Measurements from ENCODE around the gene C1QL4. TPM values are rescaled to one million over a fixed set of nuclear protein-coding genes. Genes with fewer than 3 reads are reported as not detected.

Gene C1QL4
- total RNA-seq, 1 experiment from 2014 or later, result not detected

DNA sequence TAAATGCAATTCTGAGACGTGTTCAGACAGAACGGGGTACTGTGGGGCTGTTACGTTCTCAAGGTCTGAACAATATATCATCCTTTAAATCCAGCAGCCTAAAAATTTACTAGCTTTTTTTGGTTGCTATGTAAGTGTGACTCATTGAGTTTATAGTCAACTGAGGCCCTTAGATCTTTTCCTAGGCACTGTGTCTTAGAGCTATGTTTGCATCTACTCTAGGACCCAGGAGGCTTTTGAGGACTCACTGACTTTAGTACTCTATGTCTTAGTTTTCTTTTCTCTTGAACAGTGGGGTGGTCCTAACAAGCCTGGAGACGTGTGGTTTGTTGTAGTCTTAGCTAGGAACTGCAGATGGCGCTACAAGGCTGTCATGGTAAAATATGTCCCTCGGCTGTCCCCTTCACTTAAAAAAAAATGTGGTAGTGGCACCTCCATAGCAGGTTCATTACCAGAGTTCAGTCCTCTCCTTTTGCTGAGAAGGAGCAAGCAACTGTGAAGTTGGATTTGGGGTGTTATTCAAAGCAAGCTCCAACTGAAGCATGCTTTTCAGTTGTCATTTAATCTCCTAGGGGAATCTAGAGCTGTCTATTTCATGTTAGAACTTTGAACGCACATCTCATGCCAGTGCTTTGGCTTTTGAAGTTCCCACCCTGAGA lies 21.6 kb upstream of the C1QL4 start:
- no peaks in the 10 kb centered on the region for H3K27me3 Mint-ChIP-seq (ENCODE audit: insufficient read depth, unreplicated experiment)
- ChIA-PET POLR2A (interaction anchor here (0.6 to 4.3 kb wide), 19 partner anchors 8 to 858 kb away, joined by 3 to 45 read pairs (median 4); partner anchors contain the start of genes MCRS1, SPATS2, TROAP and TUBA1B), CTCF (interaction anchor here (0.5 to 14.4 kb wide), 60 partner anchors 7 to 587 kb away, joined by 3 to 288 read pairs (median 4); partner anchors contain the start of genes DNAJC22, MCRS1, PRPH and SPATS2)
- no peaks in the 10 kb centered on the region for H3K9me3 Mint-ChIP-seq (ENCODE audit: unreplicated experiment)
- H3K4me3 Mint-ChIP-seq (ENCODE audit: unreplicated experiment), result no peak overlapping the region
- BruUV-seq (replicated peaks), result no TSS peak
- peak; percentile 93 for TF ChIP-seq CTCF (IDR thresholded peaks at IDR 0.05; ENCODE audit: unreplicated experiment)
- peak; percentile 72 for DNase-seq (ENCODE audit: unreplicated experiment)
- intact Hi-C loops (cut with micrococcal nuclease), result loop anchor here (1.0 to 5.0 kb wide), 4 partner anchors 156 to 222 kb away; partner anchors contain the start of gene MCRS1
- H3K27ac Mint-ChIP-seq (ENCODE audit: low read depth, unreplicated experiment), result peak overlapping the region; percentile 57
- H3K36me3 Mint-ChIP-seq (ENCODE audit: insufficient read depth, unreplicated experiment), result no peaks in the 10 kb centered on the region
- H3K4me1 Mint-ChIP-seq (ENCODE audit: insufficient read depth, unreplicated experiment), result peaks cover 25% of the 10 kb centered on the region

- TF ChIP-seq CTCF (IDR thresholded peaks at IDR 0.05; ENCODE audit: unreplicated experiment), result peak; percentile 34
- peaks cover 25% of the 10 kb centered on the region for H3K4me1 Mint-ChIP-seq (ENCODE audit: insufficient read depth, unreplicated experiment)
- no peaks in the 10 kb centered on the region for H3K9me3 Mint-ChIP-seq (ENCODE audit: unreplicated experiment)
- ChIA-PET CTCF (interaction anchor here (0.6 to 14.4 kb wide), 29 partner anchors 9 to 390 kb away, joined by 3 to 288 read pairs (median 5); partner anchors contain the start of genes DNAJC22, MCRS1, PRPH and SPATS2), POLR2A (interaction anchor here (0.9 to 4.3 kb wide), 5 partner anchors 10 to 223 kb away, joined by 3 to 45 read pairs (median 4); partner anchors contain the start of genes SPATS2 and TROAP)
- peak; percentile 62 for DNase-seq (ENCODE audit: unreplicated experiment)
- intact Hi-C loops (cut with micrococcal nuclease), result loop anchor here (1.0 to 5.0 kb wide), 2 partner anchors 69 to 210 kb away; partner anchors contain the start of gene MCRS1
- no peaks in the 10 kb centered on the region for H3K27me3 Mint-ChIP-seq (ENCODE audit: insufficient read depth, unreplicated experiment)
- H3K27ac Mint-ChIP-seq (ENCODE audit: low read depth, unreplicated experiment), result peak overlapping the region; percentile 36
- no peaks in the 10 kb centered on the region for H3K36me3 Mint-ChIP-seq (ENCODE audit: insufficient read depth, unreplicated experiment)
- BruUV-seq (replicated peaks), result no TSS peak
- H3K4me3 Mint-ChIP-seq (ENCODE audit: unreplicated experiment), result no peak overlapping the region
Observed at GRCh38 chr12:49357103-49357678, 20.2 kb upstream of the C1QL4 start.

GRCh38 chr12:49355913-49356312 lies 18.9 kb upstream of the C1QL4 start:
- no peaks in the 10 kb centered on the region for H3K36me3 Mint-ChIP-seq (ENCODE audit: insufficient read depth, unreplicated experiment)
- H3K27me3 Mint-ChIP-seq (ENCODE audit: insufficient read depth, unreplicated experiment), result no peaks in the 10 kb centered on the region

More at GRCh38 chr12:49355913-49356312, 18.9 kb upstream of the C1QL4 start:
- H3K4me1 Mint-ChIP-seq (ENCODE audit: insufficient read depth, unreplicated experiment), result peaks cover 25% of the 10 kb centered on the region
- CTCF ChIA-PET, result interaction anchor here (0.6 to 14.4 kb wide), 10 partner anchors 9 to 367 kb away, joined by 3 to 288 read pairs (median 4); partner anchors contain the start of genes DNAJC22 and PRPH
- H3K9me3 Mint-ChIP-seq (ENCODE audit: unreplicated experiment), result no peaks in the 10 kb centered on the region
- POLR2A ChIA-PET, result interaction anchor here (4.3 kb wide), 1 partner anchor 159 kb away, joined by 45 read pairs; no protein-coding TSS in a partner anchor
- no peak for TF ChIP-seq CTCF (IDR thresholded peaks at IDR 0.05; ENCODE audit: unreplicated experiment)
- intact Hi-C loops (cut with micrococcal nuclease), result loop anchor here (5.0 kb wide), 1 partner anchor 211 kb away; the partner anchor contains the start of gene MCRS1
- BruUV-seq (replicated peaks), result no TSS peak
- no peak overlapping the region for H3K27ac Mint-ChIP-seq (ENCODE audit: low read depth, unreplicated experiment)
- no peak overlapping the region for H3K4me3 Mint-ChIP-seq (ENCODE audit: unreplicated experiment)
- DNase-seq (ENCODE audit: unreplicated experiment), result no peak

All from MCF 10A (cell line).